Suprapubic skin (tissue), 4 donors: Measurements from ENCODE around the gene FKBP8.

Source experiments
- CTCF ChIP-seq, 2 donors: fragments of 200-600 bp in 1 of 2; fragments of 450-650 bp in 1 of 2; sonication (generic) in 1 of 2; IDR thresholded peaks; one replicate each; pipeline ENCODE4 v1.5.1; 2016 to 2019; ENCODE audit warnings: antibody characterized with exemption in 2 of 2, mild to moderate bottlenecking in 1 of 2, moderate library complexity in 1 of 2
- POLR2A ChIP-seq, 2 donors: fragments of 450-650 bp; IDR thresholded peaks; one replicate each; pipeline ENCODE4 v1.6.1; 2017; ENCODE audit warnings: antibody characterized with exemption in 2 of 2, mild to moderate bottlenecking in 2 of 2, moderate library complexity in 2 of 2
- POLR2AphosphoS5 ChIP-seq, 3 donors: sonication (generic); formaldehyde crosslinking; IDR thresholded peaks; one replicate each; pipeline ENCODE4 v1.6.1; 2017; ENCODE audit warnings: antibody characterized with exemption in 3 of 3

GRCh38 chr19:18566953-18567352 lies 23.6 kb upstream of the FKBP8 start:
- no peak for TF ChIP-seq POLR2AphosphoS5 (IDR thresholded peaks at IDR 0.05)
- no peak for TF ChIP-seq POLR2A (IDR thresholded peaks at IDR 0.05)
- TF ChIP-seq CTCF (IDR thresholded peaks at IDR 0.05) = no peak
